ENCODE data around the gene GPI. TPM values are rescaled to one million over a fixed set of nuclear protein-coding genes. Genes with fewer than 3 reads are reported as not detected.

Gene GPI
- total and polyA plus RNA-seq, 2 of the 13 experiments (the other 11 are each of a cell fraction or from before 2014, with no cell fraction given), result 147 to 167 TPM

GRCh38 chr19:34404109-34404909 is 39.3 kb downstream of the GPI start, which contains the start of gene PDCD2L (continued):
- no peak for TF ChIP-seq HNF1A (IDR thresholded peaks at IDR 0.05; ENCODE audit: low read depth)
- TF ChIP-seq HNF1A (CRISPR knock-in tag; IDR thresholded peaks at IDR 0.05; ENCODE audit: borderline replicate concordance), result peak; percentile 23; the same call in 1 of the 2 replicates
- no peak for TF ChIP-seq NBN (conservative IDR thresholded peaks at IDR 0.05)
- 0 out of 2 replicates have a peak, but pooled peaks have one; percentile 70 for TF ChIP-seq NFKBIZ (CRISPR knock-in tag; IDR thresholded peaks at IDR 0.05)
- TF ChIP-seq ZNF737 (CRISPR knock-in tag; IDR thresholded peaks at IDR 0.05; ENCODE audit: borderline replicate concordance), result peak; percentile 94; the same call in 1 of the 2 replicates
- peak; percentile 81; the same call in 1 of the 2 replicates for TF ChIP-seq SP140L (CRISPR knock-in tag; IDR thresholded peaks at IDR 0.05; ENCODE audit: borderline replicate concordance)
- no peak for TF ChIP-seq ZNF652 (CRISPR knock-in tag; IDR thresholded peaks at IDR 0.05; ENCODE audit: borderline replicate concordance, low read depth)
- peak; percentile 55; the same call in 1 of the 2 replicates for TF ChIP-seq MEIS1 (CRISPR knock-in tag; IDR thresholded peaks at IDR 0.05; ENCODE audit: borderline replicate concordance)
- TF ChIP-seq NAIF1 (CRISPR knock-in tag; IDR thresholded peaks at IDR 0.05; ENCODE audit: borderline replicate concordance), result peak; percentile 100
- TF ChIP-seq ZNF354B (CRISPR knock-in tag; IDR thresholded peaks at IDR 0.05), result no peak
- TF ChIP-seq PHB2 (IDR thresholded peaks at IDR 0.05; ENCODE audit: partially characterized antibody), result no peak
- TF ChIP-seq JUNB (CRISPR knock-in tag; IDR thresholded peaks at IDR 0.05; ENCODE audit: borderline replicate concordance), result peak; percentile 11; the same call in 1 of the 2 replicates
- TF ChIP-seq JUND (CRISPR knock-in tag; IDR thresholded peaks at IDR 0.05), result no peak
- peak; percentile 81; the same call in 1 of the 2 replicates for TF ChIP-seq ZBTB43 (CRISPR knock-in tag; conservative IDR thresholded peaks at IDR 0.05)
- 0 out of 2 replicates have a peak, but pooled peaks have one; percentile 9 for TF ChIP-seq ZNF629 (CRISPR knock-in tag; conservative IDR thresholded peaks at IDR 0.05)
- TF ChIP-seq ZNF30 (CRISPR knock-in tag; IDR thresholded peaks at IDR 0.05), result peak; percentile 86; the same call in 1 of the 2 replicates
- TF ChIP-seq ZFP36L2 (CRISPR knock-in tag; IDR thresholded peaks at IDR 0.05), result 0 out of 2 replicates have a peak, but pooled peaks have one; percentile 32
- TF ChIP-seq, protein P1, sequence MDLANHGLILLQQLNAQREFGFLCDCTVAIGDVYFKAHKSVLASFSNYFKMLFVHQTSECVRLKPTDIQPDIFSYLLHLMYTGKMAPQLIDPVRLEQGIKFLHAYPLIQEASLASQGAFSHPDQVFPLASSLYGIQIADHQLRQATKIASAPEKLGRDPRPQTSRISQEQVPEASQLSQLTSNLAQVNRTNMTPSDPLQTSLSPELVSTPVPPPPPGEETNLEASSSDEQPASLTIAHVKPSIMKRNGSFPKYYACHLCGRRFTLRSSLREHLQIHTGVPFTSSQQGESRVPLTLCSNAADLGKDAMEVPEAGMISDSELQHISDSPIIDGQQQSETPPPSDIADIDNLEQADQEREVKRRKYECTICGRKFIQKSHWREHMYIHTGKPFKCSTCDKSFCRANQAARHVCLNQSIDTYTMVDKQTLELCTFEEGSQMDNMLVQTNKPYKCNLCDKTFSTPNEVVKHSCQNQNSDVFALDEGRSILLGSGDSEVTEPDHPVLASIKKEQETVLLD (CRISPR knock-in tag; IDR thresholded peaks at IDR 0.05; ENCODE audit: low read depth), result no peak; the same call in 1 of the 2 replicates
- TF ChIP-seq ZEB1 (IDR thresholded peaks at IDR 0.05; ENCODE audit: insufficient replicate concordance, low read depth), result peak; percentile 52
- TF ChIP-seq SETDB1 (CRISPR knock-in tag; IDR thresholded peaks at IDR 0.05; ENCODE audit: borderline replicate concordance), result no peak
- TF ChIP-seq ATF5 (CRISPR knock-in tag; IDR thresholded peaks at IDR 0.05; ENCODE audit: low read depth), result peak; percentile 50; the same call in 1 of the 2 replicates
- peak; percentile 64; the same call in 1 of the 2 replicates for TF ChIP-seq ZNF773 (CRISPR knock-in tag; IDR thresholded peaks at IDR 0.05; ENCODE audit: borderline replicate concordance)
